DOHH2 (cell line): ENCODE measurements around the gene CASZ1.

ENCODE experiments used
- H3F3A ChIP-seq: fragments of 200-600 bp; sonication (generic), shearing (Covaris generic); 2 replicates; pipeline ENCODE4 v1.6.0; 2016; ENCODE audit warnings: antibody characterized with exemption, mild to moderate bottlenecking; ENCODE audit not compliant: control insufficient read depth, insufficient read depth
- H3K27ac ChIP-seq: fragments of 200-600 bp; sonication (generic); 2 replicates; pipeline ENCODE4 v1.5.1; 2014; ENCODE audit warnings: low read depth, mild to moderate bottlenecking, low read length, moderate library complexity
- H3K27me3 ChIP-seq: fragments of 200-600 bp; sonication (generic); 2 replicates; pipeline ENCODE4 v1.6.1; 2014; ENCODE audit warnings: mild to moderate bottlenecking, low read length, mixed read lengths; ENCODE audit not compliant: control insufficient read depth
- H3K36me3 ChIP-seq: fragments of 200-600 bp; sonication (generic); 2 replicates; pipeline ENCODE4 v1.6.1; 2014; ENCODE audit warnings: mild to moderate bottlenecking, low read length, moderate library complexity, mixed read lengths; ENCODE audit not compliant: control insufficient read depth
- H3K4me1 ChIP-seq: fragments of 200-600 bp; sonication (generic); 2 replicates; pipeline ENCODE4 v1.6.1; 2014; ENCODE audit warnings: mild to moderate bottlenecking, low read length, mixed read lengths; ENCODE audit not compliant: control insufficient read depth
- H3K4me2 ChIP-seq: fragments of 200-600 bp; sonication (generic); 2 replicates; pipeline ENCODE4 v1.6.0; 2014; ENCODE audit warnings: mild to moderate bottlenecking, low read length, moderate library complexity
- H3K4me3 ChIP-seq: fragments of 200-600 bp; sonication (generic); 2 replicates; pipeline ENCODE4 v1.5.1; 2014; ENCODE audit warnings: mild to moderate bottlenecking, low read length, mixed read lengths
- H3K79me2 ChIP-seq: fragments of 200-600 bp; sonication (generic); 2 replicates; pipeline ENCODE4 v1.6.1; 2014; ENCODE audit warnings: mild to moderate bottlenecking, low read length, mixed read lengths; ENCODE audit not compliant: control insufficient read depth
- H3K9me2 ChIP-seq: fragments of 200-600 bp; sonication (generic); replicated peaks from 2 replicates; pipeline ENCODE4 v1.6.1; 2014; ENCODE audit warnings: mild to moderate bottlenecking, low read length, mixed read lengths; ENCODE audit not compliant: control insufficient read depth
- H3K9me3 ChIP-seq: fragments of 200-600 bp; sonication (generic); 2 replicates; pipeline ENCODE4 v1.6.1; 2014; ENCODE audit warnings: antibody characterized with exemption, low read length, mixed read lengths; ENCODE audit not compliant: control insufficient read depth, insufficient read depth
- H4K20me1 ChIP-seq: fragments of 200-600 bp; sonication (generic); 2 replicates; pipeline ENCODE4 v1.6.0; 2014; ENCODE audit warnings: low read depth, mild to moderate bottlenecking, antibody characterized with exemption, low read length, moderate library complexity; ENCODE audit not compliant: control insufficient read depth, insufficient read depth
- EZH2phosphoT487 ChIP-seq: fragments of 200-600 bp; sonication (generic); IDR thresholded peaks from 2 replicates; pipeline ENCODE4 v1.6.1; 2017; ENCODE audit warnings: borderline replicate concordance, mild to moderate bottlenecking, antibody characterized with exemption, low read length, moderate library complexity, mixed read lengths
- TF ChIP-seq, protein P1 (sequence below): fragments of 200-600 bp; sonication (generic); IDR thresholded peaks from one replicate; pipeline ENCODE4 v1.5.1; 2014; ENCODE audit warnings: antibody characterized with exemption, mild to moderate bottlenecking, low read depth, low read length; ENCODE audit not compliant: poor library complexity, severe bottlenecking

CASZ1 gene

DNA sequence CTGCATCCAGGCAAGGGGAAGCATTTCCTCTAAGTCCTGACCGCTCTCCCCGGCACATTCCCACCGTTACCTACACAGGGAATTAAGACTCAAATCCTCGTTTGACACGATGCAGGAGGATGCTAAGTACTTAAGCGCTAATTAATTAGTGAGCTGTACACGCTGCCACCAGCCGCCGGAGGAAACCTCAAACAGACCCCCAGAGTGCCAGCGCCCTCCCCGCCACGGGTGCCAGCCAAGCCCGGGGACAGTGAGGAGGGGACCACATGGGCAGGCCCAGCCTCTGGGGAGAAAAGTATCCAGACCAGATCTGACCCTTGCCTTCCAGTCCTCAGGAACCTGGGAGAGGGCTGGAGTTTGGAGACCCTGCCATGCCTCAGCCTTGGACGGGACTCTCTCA lies 17.4 kb upstream of the CASZ1 start:
- H4K20me1 ChIP-seq = no peaks in the 10 kb centered on the region
- H3K27ac ChIP-seq = no peak overlapping the region

GRCh38 chr1:10812387-10812915 lies 16.0 kb upstream of the CASZ1 start:
- H3K4me2 ChIP-seq = no peak overlapping the region
- no peaks in the 10 kb centered on the region for H3K9me2 ChIP-seq
- no peaks in the 10 kb centered on the region for H3F3A ChIP-seq
- TF ChIP-seq EZH2phosphoT487 = no peak
- TF ChIP-seq, protein P1, sequence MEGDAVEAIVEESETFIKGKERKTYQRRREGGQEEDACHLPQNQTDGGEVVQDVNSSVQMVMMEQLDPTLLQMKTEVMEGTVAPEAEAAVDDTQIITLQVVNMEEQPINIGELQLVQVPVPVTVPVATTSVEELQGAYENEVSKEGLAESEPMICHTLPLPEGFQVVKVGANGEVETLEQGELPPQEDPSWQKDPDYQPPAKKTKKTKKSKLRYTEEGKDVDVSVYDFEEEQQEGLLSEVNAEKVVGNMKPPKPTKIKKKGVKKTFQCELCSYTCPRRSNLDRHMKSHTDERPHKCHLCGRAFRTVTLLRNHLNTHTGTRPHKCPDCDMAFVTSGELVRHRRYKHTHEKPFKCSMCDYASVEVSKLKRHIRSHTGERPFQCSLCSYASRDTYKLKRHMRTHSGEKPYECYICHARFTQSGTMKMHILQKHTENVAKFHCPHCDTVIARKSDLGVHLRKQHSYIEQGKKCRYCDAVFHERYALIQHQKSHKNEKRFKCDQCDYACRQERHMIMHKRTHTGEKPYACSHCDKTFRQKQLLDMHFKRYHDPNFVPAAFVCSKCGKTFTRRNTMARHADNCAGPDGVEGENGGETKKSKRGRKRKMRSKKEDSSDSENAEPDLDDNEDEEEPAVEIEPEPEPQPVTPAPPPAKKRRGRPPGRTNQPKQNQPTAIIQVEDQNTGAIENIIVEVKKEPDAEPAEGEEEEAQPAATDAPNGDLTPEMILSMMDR = no peak
- H3K27me3 ChIP-seq = no peaks in the 10 kb centered on the region
- H3K9me3 ChIP-seq = no peaks in the 10 kb centered on the region
- no peak overlapping the region for H3K4me3 ChIP-seq
- no peaks in the 10 kb centered on the region for H3K36me3 ChIP-seq
- H3K79me2 ChIP-seq = no peaks in the 10 kb centered on the region
- no peak overlapping the region for H3K27ac ChIP-seq
- H3K4me1 ChIP-seq = no peaks in the 10 kb centered on the region
- H4K20me1 ChIP-seq = no peaks in the 10 kb centered on the region

More for the DNA sequence above, 17.4 kb upstream of the CASZ1 start:
- TF ChIP-seq, protein P1 = no peak
- TF ChIP-seq EZH2phosphoT487 = no peak
- no peak overlapping the region for H3K4me3 ChIP-seq
- no peaks in the 10 kb centered on the region for H3K4me1 ChIP-seq
- H3K36me3 ChIP-seq = no peaks in the 10 kb centered on the region
- no peak overlapping the region for H3K4me2 ChIP-seq
- H3K9me2 ChIP-seq = no peaks in the 10 kb centered on the region
- no peaks in the 10 kb centered on the region for H3F3A ChIP-seq
- H3K27me3 ChIP-seq = no peaks in the 10 kb centered on the region
- H3K79me2 ChIP-seq = no peaks in the 10 kb centered on the region
- H3K9me3 ChIP-seq = no peaks in the 10 kb centered on the region

DNA sequence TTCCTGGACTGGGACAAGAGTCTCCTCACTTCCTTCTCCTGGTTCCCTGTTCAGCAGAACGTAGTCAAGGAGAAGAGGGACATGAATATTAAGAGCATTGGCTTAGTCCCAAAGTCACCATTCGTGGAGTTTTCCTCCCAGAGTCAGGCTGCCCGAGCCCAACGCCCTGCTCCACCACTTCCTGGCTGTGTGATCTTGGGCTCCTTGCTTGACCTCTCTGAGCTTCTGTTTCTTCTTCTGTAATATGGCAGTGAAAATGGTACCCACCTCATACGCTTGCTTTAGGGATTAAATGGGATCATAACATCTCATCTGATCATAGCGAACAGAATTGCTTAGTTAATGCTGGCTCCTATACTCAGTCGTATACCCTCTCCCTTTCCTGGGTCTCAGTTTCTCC lies 12.0 kb upstream of the CASZ1 start:
- Histone ChIP-seq H3K4me3 (no peak overlapping the region), H3K27me3 (no peaks in the 10 kb centered on the region; the same call in 1 of the 2 replicates), H3K36me3 (no peaks in the 10 kb centered on the region), H3F3A (no peaks in the 10 kb centered on the region), H3K9me2 (no peaks in the 10 kb centered on the region), H4K20me1 (no peaks in the 10 kb centered on the region), H3K27ac (no peak overlapping the region), H3K4me2 (no peak overlapping the region), H3K4me1 (peaks cover 5% of the 10 kb centered on the region; the same call in 1 of the 2 replicates), H3K79me2 (no peaks in the 10 kb centered on the region), H3K9me3 (no peaks in the 10 kb centered on the region)
- TF ChIP-seq, protein P1 = no peak
- no peak for TF ChIP-seq EZH2phosphoT487
